ENCODE data around the gene DNAI4.
"Not testable (repeated sequence)": the region's sequence is repeated elsewhere in the genome, so short reads cannot be mapped to it uniquely, and the experiment has no call there.

DNAI4 gene

DNA sequence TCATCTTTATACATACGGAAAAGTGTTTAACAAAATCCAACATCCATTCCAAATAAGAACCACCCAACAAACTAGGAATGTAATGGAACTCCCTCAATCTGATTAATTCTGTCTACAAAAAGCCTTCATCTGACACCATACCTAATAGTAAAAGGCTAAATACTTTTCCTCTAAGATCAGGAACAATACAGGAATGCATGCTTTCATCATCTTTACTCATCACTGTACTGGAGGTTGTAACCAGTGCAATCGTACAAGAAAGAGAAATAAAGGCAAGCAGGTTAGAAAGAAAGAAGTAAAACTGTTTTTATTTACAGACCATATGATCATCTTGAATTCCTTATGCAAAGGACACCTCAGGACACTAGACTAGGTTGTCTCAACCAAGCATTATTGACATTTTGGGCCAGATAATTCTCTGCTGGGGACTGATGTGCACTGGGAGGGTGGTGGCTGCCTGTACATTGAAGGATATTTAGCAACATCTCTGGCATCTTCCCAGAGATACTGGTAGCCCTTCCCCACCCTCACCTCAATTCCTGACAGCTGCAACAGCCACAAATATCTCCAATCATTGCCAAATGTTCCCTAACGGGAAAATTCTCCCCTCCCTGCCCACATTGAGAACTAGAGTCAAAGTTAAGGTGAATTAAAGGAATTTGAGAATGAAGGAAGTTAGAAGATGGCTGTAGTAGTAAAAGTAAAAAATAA, 93.0 kb downstream of the DNAI4 start:
- DNase-seq (ENCODE audit: low spot score), result no peak

DNA sequence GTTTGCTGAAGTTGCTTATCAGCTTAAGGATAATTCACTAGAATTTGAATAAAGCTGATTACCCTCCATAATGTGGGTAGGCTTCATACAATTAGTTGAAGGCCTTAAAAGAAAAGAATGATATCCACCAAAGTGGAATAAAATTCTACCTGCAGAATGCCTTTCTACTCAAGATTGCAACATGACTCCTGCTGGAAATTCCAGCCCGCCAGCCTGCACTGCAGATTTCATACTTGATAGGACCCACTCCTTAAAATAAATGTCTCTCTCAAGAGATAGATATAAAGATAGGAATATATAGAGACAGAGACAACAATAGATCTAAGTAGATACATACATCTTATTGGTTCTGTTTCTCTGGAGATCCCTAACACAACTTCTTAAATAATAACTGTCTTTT, 99.9 kb downstream of the DNAI4 start:
- no peak for DNase-seq (ENCODE audit: low spot score)

DNA sequence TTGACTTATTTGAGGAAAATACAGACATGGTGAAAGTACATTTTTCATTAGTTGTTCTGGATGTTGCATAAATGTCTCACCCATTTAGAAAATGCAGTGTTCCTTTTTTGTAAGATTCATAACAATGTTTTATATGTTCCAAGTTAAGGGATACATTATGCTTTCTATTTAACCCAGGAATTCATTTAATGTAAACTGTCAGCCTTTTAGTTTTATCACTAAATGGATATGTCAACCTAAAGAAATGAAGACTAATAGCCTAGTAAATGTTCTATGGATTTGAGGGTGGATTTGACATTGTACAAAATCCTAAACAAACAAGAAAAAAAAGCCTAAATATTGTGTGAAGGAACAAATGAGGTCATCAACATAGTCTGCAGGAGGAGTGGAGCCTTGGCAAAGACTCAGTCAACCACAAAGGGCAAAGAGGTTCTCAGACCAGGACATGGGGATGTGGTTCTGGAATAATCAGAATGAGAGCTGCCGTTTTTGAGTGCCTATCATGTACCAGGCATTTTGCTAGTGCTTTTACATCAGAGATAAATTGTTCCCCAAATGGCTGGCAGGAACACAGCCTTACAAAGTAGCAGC, 114.8 kb downstream of the DNAI4 start:
- no peak for DNase-seq (ENCODE audit: low spot score)

DNA sequence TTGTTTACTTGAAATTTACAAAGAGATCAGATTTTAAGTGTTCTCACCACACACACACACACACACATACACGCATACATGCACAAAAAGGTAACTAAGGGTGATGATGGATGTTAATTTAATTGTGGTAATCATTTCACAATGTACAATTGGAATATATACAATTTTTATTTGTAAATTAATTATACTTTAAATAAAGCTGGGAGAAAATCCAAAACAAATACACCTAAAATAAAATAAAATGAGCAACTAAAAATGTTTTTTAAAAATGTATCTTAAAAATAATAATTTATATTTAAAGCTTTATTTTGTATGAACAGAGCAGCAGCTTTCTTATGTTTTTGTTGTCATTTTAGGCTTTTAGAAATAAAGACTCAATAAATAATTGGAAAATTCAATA, 115.4 kb downstream of the DNAI4 start:
- no peak for DNase-seq (ENCODE audit: low spot score)

DNA sequence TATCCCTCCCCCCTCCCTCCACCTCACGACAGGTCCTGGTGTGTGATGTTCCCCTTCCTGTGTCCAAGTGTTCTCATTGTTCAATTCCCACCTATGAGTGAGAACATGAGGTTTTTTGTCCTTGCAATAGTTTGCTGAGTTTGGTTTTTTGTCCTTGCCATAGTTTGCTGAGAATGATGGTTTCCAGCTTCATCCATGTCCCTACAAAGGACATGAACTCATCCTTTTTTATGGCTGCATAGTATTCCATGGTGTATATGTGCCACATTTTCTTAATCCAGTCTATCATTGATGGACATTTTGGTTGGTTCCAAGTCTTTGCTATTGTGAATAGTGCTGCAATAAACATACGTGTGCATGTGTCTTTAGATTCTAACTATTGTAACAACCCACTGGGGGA, 128.8 kb downstream of the DNAI4 start:
- not testable (repeated sequence) for DNase-seq (ENCODE audit: low spot score)

DNA sequence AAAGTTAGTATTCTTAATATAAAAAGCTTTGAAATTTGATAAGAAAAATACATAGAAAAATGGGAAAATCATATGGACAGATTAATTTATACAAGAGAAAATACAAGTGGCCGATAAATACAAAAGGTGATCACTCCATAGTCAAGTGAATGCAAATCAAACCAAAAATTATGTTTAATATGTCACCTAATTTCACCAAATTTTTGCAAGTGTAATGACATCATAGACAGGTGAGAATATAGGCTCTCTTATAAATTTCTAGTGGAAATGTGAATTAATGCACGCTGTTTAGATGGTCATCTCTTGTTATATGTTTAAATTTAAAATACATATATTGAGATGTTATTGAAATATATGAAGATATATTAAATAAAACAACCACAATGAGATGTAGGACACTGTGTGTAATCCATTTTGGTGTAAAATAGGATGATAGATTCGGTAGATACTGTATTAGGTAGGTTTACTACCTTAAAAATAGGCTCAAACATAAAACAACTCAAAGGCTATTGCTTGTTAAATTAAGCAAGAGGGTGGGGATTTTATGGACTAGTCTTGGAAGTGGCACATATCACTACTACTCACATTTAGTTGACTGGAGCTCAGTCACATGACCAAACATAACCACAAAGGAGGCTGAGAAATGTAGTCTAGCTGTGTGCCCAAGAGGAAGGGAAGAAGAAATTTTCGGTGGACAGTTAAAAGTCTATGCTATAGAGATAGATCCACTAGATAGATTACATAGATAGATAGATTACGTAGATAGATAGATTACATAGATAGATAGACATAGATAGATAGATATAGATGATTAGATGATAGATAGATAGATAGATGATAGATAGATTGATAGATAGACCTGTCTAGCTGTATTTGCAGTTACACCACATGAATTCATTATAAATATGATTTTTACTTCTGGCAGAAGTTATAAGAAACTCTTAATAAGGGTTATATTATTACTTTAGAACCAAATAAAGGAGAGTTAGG, 132.7 kb downstream of the DNAI4 start:
- no peak for DNase-seq (ENCODE audit: low spot score)

DNA sequence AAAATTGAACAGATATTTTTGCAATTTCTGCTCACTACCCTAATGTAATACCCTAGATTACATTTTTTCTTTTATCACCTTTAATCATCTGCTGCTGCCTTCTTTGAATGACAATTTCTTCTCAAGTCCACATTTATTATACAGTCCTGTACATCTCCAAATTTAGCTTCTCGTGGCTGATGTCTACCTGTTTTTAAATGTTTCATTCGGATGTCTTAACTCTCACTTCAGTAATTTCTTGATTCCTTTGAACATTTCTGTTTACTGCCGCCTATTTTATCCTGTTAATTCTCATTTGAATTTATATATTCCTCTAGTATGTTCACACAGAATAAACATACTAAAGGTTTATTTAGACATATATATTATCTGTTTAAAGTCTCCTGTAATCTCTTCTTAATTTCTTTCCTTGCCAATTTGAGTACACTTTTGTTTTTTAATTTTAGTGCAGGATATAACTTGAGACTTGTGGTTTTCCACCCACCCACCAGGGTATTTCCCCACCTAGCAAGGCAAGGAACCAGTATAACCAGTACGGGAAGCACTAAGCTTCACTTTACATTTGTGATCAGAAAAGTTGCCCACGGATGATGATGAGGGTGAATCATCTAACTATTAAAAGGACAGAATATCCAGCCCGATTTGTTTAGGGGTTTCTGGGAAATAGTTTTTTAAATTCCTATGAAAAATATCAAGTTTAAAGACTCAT, 136.3 kb downstream of the DNAI4 start:
- DNase-seq (ENCODE audit: low spot score), result no peak

DNA sequence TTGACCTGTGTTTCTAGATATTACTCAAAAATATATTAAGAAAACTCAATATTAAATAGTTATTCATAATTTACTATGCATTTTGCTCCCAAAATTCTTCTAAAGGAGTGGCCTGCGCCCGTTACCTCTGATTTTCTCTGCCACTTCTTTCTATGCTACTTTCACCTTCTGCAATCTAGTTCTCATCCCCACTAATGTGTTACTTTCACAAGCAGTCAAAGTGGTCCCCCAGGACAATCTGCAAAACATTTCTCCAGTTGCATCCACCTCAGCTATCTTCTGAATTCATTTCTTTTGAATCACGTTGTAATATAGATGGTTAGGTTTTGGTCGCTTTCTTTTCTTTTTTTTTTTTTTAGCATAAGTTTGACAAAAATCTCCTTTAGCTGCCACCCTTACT, 137.0 kb downstream of the DNAI4 start:
- DNase-seq (ENCODE audit: low spot score), result no peak

DNA sequence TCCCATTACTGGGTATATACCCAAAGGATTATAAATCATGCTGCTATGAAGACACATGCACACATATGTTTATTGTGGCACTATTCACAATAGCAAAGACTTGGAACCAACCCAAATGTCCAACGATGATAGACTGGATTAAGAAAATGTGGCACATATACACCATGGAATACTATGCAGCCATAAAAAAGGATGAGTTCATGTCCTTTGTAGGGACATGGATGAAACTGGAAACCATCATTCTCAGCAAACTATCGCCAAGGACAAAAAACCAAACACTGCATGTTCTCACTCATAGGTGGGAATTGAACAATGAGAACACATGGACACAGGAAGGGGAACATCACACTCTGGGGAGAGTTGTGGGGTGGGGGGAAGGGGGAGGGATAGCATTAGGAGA, 138.9 kb downstream of the DNAI4 start:
- DNase-seq (ENCODE audit: low spot score), result not testable (repeated sequence)

DNA sequence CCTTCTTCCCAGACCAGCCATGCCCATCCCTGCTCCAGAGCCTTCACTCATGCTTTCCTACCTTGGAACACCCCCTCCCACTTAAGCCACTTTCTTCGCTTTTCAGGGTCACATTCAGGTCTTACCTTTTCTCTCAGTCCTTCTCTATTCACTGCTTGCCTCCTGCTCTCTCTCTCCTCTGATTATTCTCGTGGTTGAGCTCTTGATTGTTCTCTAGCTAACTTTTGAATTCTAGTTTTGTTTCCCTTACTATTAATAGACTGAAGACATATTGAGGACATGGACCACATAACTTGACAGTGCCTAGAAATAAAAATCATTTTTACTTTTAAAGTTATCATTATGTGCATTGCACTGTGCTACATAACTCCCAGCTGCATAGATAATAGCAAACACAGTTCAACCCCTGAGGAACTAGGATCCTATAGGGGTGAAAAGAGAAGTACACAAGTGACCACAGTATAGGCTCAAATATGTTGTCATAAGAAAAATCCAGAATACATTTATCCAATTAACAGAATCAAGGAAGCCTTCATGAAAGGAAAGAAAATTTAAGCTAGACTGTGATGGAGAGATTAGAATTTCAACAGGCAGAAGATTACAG, 145.1 kb downstream of the DNAI4 start:
- DNase-seq (ENCODE audit: low spot score), result no peak

DNA sequence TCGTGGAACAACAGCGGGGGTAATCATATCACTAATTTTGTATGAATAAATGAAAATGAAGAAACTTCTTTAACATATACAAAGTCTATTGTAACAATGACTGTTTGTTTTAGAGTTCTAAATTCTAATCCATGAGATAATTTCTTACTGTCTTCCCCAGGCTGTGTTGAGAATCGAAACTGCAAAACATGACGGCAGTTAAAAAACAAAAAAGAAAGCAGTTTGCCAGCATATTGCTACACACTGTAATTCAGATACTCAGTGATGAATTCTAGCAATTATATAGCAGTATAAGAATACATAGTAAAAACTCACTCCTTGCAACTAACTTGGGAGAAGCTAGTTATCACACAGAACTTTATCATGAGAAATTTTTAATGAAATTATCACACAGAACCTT, 145.7 kb downstream of the DNAI4 start:
- peak; percentile 18 for DNase-seq (ENCODE audit: low spot score)

DNA sequence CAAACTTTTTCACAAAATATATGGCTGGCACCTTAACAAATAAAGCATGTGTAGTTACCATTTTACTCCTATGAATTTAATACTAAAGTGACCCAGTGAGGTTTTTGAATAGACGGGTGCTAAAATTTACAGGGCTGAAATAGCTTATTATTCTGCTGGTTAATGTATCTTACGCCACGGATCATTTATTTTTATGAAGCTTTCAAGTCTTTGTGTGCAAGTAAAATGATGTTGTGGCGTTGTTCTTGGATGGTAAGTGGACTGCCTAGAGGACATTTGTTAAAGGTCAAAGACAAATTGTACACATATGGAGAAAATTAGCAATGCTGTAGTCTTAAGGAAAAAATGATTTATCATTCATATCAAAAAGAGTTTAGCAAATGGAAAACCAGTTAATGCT, 146.4 kb downstream of the DNAI4 start:
- no peak for DNase-seq (ENCODE audit: low spot score)

DNA sequence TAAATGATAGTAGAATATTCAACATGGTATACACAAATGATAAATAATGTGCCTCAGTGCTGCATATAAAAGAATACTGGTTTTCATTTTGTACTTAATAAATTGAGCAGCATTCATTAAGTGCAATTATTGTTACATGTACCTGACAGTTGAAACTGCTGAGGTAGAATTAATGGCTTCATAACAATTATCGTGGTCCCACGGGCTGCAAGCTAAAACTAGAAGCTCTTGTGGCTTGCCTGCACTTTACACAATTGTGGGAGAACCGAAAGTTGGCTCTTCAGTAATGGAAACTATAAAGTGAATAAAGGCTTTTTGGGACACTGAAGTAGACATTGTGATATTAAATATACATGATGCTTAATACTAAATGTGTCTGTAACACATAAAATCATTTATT, 146.8 kb downstream of the DNAI4 start:
- DNase-seq (ENCODE audit: low spot score), result no peak

DNA sequence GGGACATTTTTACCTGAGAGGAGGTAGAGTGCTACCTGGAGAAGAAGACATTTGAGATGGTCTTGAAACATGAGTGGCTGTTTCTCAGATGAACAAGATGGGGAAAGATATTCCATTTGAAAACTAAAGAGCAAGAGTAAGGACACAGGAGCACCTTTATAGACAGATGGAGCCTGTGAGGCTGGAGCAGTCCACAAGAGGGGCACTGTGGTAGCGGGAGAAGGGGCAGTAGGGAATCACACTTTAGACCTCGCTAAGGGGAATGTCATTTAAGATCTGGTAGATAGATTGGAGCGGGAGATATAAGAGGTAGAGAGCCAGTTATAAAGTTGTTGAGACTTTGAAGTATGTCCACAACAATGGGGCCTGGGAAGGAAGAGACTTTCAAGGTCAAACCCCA, 149.0 kb downstream of the DNAI4 start:
- DNase-seq (ENCODE audit: low spot score), result no peak

DNA sequence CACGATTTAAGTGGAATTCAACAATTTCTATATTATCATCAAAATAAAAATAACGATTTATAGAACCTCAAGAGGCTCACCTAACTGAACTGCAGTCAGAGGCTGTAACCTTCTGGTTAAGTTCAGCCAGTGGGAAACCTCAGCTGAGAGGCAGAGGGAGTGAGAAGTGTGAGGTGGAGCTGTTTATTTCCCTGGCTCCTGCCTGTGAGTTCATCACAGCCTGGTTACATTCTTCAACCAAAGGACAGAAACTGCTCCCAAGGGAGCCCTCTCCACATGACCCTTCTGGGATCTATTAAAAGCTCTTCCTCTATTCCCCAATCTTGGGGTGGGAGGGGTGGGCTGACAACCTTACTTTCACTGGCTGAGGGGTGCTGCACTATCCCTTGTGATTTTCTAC, 150.2 kb downstream of the DNAI4 start:
- DNase-seq (ENCODE audit: low spot score), result no peak

DNA sequence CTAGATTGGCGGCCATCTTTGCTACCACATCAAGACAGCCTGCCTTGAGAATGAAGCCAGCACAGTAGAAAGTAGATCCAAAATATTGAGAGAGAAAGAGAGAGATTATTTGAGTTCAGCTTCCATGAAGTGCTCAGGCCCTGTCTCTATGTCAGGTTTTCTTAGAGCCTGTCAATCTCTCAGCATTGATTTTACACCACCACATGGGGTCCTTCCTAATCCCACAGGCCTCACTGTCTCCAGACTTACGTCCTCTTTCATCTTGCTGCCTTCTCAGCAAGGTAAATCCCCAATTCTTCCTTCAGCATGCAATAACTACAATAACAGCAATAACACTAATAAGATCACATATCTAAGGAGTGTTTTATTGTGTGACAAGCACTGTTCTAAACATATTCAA, 151.4 kb downstream of the DNAI4 start:
- DNase-seq (ENCODE audit: low spot score), result no peak

DNA sequence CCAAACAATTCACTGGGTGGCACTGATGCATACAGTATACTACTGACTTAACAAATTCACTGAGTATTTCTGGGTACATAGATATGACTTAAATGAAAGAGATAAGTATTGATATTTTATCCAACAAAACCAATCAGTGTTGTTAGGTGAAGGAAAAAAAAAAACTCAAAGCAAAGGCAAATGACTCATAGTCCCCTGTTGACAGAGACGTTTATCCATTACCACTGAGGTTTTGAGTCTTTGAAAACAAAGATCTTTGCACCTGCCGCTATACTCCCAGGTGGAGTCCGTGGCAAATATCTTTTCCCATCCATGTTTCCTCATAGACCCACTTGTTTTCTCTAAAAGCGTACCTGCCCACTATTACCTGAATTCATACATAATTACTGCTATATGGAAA, 154.0 kb downstream of the DNAI4 start:
- DNase-seq (ENCODE audit: low spot score), result no peak

DNA sequence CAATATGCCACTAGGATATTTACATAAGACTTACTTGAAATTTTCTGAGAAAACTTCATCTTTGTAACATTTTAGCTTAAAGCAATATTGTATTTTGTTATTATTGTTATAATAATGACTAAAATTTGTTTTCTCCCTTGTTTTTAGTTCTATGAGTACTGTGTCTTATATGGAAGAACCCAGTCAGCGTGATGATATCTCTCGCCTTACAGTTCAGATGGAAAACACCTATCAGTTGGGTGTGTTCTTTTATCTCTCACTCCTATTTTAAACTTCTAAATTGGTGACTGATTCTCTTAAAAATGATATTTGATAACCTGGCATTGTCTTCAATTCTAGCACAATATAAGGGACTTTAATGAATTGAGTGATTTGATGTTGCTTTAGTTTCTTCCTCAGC, 154.4 kb downstream of the DNAI4 start:
- no peak for DNase-seq (ENCODE audit: low spot score)

DNA sequence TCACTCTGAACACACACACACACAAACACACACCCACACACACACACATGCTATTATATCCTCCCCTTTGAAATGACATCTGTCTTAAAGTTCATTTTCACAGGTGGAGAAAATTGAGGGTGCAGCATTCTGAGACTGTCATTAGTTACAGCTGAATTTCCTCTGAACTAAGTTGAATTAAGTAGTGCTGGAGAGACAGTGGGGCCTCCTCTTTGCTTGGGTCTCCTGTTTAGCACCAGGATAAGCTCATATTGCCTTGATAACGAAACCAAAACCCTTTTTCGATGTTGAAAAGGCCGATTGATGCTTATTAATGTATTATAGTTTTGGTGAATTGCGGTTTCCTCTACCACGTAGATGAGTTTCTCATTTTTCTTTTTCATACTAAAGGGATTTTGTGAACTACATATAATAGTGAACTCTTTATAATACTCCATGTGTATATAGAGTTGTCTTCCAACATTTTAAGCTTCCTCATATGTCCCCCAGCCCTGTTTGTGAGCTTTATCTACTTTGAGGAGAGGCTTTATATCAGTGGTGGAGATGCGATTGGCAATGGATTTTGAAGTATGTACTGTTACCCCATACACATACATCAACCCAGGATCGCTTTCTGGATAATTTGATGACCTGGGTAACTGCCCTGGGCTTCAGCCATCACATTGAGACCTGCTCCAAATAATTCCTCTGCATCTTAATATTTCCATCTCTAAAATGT, 155.0 kb downstream of the DNAI4 start:
- no peak for DNase-seq (ENCODE audit: low spot score)

DNA sequence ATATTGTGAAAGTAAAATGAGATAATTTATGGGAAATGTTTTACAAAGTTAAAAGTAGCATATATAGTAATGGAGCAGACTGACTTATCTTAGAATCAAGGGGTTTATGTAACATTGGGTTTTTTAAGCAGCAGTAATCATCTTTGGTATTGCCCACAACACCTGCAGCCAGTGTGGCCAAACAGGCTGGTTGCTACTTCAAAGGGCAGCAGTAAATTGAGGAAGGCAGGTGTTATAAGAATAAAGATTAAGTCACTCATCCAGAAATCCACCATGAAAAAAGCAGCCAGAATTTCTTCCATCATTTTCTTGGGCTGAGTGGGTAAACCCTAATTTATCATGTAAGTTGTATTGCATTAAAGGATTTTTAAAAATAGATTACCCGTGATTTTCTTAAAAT, 155.7 kb downstream of the DNAI4 start:
- no peak for DNase-seq (ENCODE audit: low spot score)

DNA sequence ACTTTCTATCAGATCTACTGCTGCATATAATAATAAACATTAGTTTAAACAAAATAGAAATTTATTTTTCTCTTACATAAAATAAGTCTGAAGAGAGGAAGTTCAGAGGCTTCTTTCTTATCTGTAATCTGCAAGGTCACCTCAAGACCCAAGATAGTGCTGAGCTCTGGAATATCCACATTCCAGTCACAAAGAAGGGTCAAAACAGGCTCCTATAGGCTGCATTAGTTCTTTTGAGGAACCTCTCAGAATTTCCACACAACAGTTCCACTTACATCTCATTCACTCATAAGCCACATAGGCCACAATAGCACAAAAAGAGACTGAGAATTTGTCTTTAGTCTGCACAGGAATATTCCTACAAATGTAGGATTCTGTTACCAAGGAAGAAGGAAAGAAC, 157.0 kb downstream of the DNAI4 start:
- no peak for DNase-seq (ENCODE audit: low spot score)

Data from GM03348 (cell line).